AG09309 (cell line): ENCODE data around the gene FOXN3.

Experiments
- DNase-seq: peaks from one replicate; pipeline ENCODE4 v3.0.0-alpha.2; 2010; ENCODE audit warnings: low read depth
- H3K4me3 ChIP-seq: 2 replicates; pipeline ENCODE4 v1.5.1; 2011; ENCODE audit warnings: mild to moderate bottlenecking, low read depth, low read length, moderate library complexity; ENCODE audit not compliant: control insufficient read depth
- CTCF ChIP-seq: IDR thresholded peaks from 2 replicates; pipeline ENCODE4 v1.5.1; 2011; ENCODE audit warnings: mild to moderate bottlenecking, low read depth, low read length, inconsistent platforms; ENCODE audit not compliant: insufficient read depth, control insufficient read depth; ENCODE audit errors: missing control alignments

FOXN3 gene

GRCh38 chr14:89324501-89325298, 92.3 kb downstream of the FOXN3 start:
- TF ChIP-seq CTCF = no peak
- no peak for DNase-seq
- H3K4me3 ChIP-seq = no peak overlapping the region

GRCh38 chr14:89320381-89321000, 96.5 kb downstream of the FOXN3 start:
- no peak for TF ChIP-seq CTCF
- DNase-seq = no peak
- H3K4me3 ChIP-seq = no peak overlapping the region

- DNase-seq = no peak
- H3K4me3 ChIP-seq = no peak overlapping the region
- no peak for TF ChIP-seq CTCF
Observed at GRCh38 chr14:89319687-89320086, 97.3 kb downstream of the FOXN3 start.

- H3K4me3 ChIP-seq = no peak overlapping the region
- no peak for DNase-seq
- TF ChIP-seq CTCF = no peak
Observed at GRCh38 chr14:89317051-89317691, 99.9 kb downstream of the FOXN3 start.

- no peak for DNase-seq
- no peak overlapping the region for H3K4me3 ChIP-seq
- TF ChIP-seq CTCF = no peak
Observed at GRCh38 chr14:89315493-89316470, 101.3 kb downstream of the FOXN3 start.

GRCh38 chr14:89314274-89314673, 102.8 kb downstream of the FOXN3 start:
- DNase-seq = no peak
- no peak overlapping the region for H3K4me3 ChIP-seq
- no peak for TF ChIP-seq CTCF
